ENCODE results near the gene GFI1.
"Not testable (repeated sequence)": the region's sequence is repeated elsewhere in the genome, so short reads cannot be mapped to it uniquely, and the experiment has no call there.

GFI1 gene

DNA sequence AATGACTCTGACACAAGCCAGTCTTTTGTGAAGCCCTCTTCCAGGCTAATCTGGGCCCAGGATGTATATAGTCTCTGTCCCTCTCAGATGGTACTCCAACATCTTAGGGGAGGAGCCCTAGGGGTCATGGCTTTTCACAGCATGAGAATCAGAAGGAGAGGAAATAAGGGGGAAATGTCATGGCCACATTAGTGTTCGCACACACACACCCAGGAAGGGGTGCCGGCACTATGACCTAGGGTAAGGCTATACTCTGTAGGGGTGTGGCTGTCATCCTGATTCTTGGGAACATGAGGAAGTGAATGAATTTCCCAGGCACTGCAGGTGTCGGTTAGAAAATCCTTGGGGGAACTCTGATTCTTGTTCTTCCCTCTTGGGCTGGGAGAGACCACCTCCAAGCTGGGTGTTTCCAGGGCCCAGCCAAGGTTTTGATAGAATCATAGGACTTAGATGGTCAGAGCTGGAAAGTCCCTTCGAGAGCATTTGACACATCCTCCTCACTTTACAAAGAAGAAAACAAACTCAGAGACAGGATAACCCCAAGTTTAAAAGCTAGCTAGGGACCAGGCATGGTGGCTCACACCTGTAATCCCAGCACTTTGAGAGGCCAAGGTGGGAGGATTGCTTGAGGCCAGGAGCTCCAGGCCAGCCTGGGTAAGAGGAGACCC, 22.0 kb downstream of the GFI1 start:
- no peak for DNase-seq

DNA sequence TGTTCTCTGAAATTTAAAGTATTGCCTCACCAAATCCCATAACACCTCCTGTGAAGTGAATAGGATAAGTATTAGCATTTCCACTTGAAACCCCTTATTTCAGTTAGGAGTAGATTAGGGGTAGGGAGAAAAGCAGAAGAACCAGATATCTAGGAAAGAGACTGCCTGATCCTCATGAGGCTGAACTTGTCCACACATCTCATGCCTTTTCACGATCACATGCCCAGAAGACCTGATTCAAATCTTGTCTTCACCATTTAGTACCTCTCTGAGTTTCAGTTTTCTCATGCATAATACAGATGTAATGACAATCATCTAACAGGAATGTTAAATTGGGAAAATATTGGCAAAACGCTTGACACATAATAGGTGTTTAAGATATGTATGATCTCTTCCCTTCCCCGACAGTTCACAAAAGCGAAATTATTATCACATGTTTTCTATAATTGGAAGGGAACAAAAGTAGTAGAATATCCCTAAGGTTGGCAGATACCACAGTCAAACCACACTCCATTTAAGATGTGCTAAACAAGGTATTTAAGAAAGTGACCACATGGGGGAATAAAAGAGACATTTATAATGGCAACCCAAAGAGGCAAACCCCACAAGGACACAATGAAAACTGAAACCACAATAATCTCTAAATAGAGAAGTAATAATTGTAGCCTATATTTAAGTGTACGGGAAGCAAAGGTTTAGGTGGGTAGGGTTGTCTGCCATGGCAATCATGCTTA, 25.2 kb downstream of the GFI1 start:
- DNase-seq, result no peak

DNA sequence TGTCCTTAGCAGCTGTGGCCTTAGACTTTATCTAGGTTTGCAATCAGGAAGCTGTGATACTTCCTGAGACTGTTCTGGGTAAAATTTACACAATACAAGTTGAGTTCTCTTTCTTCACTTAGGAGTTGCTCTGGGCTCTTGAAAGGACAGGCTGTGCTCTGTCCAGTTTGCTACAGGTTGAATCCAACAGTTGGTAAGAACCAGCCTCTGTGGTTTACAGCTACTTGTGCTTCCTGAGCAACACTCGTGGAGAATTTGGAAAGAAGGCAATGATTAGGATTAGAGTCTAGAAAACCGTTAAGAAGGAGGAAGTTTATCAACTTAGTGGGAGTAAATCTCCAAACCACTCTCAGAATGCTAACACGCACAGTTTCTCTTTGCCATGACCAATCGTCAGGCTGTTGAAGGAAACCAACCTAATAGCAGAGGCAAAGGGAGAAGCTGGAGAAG, 26.8 kb downstream of the GFI1 start:
- peak; percentile 71 for DNase-seq

DNA sequence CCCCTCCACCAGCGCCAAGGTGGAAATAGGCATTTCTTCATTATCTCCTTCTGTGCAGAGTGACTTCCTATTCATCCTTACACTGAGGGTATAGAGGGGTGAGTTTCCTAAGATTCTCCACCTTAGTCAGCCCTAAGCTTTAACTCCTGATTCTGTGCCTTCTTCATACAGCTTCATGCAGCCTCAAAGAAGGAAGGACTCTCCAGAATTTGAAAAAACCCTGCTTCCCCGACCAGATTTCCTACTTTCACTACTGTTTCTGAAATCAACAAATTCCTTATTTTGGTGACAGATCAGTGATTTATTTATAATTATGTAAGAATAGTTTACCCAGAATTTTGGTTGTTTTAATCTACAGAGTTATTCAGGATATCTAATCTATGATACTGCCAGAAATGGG, 28.6 kb downstream of the GFI1 start:
- no peak for DNase-seq

DNA sequence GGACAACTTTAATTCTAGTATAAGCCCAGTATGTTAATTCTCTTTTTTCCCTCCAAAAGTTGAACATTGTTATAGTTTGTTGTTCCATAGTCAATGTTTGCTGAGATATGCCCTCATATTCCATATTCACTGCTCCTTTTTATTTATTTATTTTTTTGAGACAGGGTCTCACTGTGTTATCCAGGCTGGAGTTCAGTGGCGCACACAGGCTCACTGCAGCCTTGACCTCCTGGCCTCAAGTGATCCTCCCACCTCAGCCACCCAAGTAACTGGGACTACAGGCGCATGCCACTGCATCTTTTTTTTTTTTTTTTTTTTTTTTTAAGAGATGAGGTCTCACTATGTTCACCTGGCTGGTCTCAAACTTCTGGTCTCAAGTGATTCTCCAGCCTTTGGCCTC, 38.7 kb downstream of the GFI1 start:
- no peak for DNase-seq

DNA sequence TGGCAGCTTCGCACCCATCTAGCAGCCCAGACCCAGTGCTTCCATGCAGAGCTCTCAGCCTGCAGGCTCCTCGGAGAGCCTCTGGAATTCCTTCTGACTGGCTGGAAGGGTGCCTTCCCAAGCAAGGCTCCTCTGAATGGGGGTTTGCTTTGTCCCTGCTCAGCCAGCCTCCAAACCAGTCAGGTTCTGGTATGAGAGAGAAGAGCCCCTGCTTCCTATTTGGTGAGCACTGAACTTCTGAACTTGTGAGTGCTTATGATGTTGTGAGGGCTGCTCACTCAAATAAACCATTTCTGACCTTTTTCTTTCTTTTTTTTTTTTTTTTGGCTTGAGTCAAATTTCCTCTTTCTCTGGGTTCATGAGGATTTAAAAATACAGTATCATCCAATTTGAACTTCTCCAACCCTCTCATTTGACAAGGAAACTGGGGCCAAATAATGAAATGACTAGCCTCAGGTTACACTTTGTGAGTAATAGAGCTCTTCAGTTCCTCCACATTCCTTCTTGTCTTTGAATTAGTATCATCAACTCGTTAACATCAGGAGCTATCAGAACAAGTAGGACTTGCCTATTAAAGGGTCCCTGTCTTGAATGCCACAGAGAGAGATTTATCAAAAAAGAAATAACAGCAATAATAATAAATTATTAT, 39.6 kb downstream of the GFI1 start:
- DNase-seq, result peak; percentile 8

DNA sequence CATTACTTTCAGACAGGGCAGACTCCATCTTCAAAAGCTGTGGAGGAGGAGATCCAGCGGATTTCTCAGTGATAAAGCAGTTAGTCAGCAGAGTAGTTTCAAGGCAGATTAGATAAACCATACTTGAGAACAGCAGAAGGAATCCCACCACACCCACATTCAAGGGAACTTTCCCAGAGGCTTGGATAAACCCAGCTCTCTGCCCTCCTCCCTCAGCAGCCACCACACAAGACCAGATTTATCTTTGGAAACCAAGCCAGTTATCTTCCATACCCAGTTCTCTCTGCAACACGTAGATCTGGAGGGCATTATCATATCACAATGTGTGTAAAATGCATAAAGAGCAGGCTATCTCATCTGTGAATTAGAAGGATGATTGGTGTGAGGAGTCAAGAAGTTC, 40.2 kb downstream of the GFI1 start:
- no peak for DNase-seq

DNA sequence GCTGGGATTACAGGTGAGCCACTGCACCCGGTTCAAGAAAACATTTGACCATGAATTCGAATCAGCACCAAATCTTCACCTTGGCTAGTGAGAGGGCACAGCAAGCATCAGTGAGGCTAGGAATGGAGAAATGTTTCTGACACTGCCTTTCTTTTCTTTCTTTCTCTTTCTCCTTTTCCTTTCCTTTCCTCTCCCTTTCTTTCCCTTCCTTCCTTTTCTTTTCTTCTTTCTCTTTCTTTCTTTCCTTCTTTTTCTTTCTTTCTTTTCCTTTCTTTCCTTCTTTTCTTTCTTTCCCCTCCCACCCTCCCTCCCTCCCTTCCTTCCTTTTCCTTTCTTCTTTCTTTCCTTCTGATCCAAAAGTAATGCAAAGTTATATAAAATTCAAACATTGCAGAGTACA, 40.9 kb downstream of the GFI1 start:
- no peak for DNase-seq

DNA sequence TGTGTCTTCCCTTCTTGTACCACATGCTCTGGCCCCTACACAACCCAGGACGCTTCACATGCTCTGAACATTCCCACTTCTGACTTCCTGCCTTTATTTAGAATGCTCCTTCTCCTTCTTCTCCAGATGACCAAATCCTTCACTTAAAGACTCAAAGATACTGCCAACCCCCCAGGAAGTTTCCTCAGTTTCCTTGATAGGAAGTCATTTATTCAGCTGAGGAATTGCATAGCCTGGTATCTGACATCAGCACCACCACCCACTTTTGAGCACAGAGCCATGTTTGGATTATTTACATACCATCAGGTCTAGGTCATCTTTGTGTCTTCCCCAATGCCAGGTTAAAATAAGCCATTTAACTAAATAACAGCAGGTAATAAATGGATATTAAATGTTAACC, 42.4 kb downstream of the GFI1 start:
- no peak for DNase-seq

DNA sequence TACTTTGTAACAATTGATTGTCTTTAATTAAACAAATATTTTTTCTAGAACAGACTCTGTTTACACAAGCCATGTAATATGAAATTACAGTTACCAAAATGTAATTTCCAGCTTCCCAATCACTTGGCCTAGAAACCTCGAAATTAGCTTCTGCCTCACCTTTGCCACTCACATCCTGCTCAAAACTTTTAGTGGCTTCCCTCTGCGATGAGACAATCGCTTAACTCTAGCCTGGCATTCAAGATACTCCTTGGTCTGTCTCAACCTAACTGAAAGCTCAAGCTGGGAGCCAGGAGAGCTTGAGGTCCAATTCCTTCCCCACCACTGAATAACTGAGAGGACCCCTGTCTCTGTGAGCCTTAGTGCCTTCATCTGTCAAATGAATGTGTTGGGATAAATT, 42.8 kb downstream of the GFI1 start:
- no peak for DNase-seq

DNA sequence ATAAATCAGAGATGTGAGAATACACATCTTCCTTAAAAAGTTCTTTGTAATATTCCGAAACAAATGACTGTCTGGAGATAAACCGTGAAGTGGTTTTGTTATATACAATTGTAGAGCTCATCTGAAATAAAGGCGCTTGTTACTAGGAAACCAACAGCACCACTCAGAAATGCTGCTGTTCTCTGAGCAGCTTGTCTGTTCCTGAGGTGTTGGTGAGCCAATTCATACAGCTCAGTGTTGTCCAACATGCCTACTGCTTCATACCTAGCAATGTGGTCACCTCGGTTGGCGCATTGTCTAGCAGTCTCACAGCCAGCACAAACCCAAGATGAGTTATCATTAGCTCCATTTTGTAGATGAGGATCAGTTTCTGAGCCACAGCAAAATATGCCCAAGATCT, 44.4 kb downstream of the GFI1 start:
- DNase-seq, result no peak

DNA sequence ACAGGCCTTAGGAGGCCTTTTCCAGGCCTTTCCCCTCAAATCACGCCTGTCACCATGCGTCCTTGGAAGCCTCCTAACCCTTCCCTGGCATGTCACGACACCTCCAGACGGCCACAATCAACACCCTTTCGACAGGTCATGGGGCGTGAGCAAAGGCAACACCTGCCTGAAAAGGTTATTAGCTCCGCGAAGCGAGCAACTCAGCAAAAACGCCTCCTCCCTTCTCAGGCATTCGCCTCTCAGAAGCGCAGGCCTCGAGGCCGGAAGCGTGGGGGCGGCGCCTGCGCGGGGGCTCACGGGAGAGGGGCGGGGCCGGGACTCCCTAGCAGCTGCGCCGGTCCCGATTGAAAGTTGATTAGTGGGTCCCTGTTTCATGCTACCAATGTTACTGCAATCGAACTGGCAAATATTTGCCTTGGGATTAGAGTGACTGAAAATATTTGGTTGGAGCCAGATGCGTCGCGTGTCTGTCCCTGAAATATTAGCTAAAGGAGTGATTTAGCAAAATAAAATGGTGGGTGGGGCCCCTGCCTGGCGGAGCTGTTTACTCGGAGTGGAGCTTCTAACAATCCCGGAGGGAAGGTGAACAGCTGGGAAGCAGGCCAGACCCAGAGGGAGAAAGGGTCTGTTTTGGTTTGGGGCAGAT, 44.9 kb downstream of the GFI1 start:
- no peak for DNase-seq

DNA sequence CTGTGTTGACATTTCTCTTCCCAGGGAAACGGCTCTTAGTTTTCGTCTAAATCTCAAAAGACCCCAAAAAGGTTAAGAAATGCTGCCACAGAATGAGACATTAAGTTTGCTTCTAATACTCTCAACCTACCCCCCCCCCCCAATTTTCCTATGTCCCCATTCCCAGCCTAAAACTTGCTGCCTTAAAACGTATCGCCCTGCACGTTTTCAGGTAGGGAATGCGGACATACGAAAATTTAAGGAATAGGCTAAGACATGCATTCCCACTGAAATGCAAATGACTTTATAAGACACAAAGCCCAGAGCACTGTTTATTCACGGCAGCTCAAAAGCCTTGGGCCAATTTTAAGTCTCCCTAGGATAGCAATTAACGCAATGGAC, 45.4 kb downstream of the GFI1 start:
- no peak for DNase-seq

DNA sequence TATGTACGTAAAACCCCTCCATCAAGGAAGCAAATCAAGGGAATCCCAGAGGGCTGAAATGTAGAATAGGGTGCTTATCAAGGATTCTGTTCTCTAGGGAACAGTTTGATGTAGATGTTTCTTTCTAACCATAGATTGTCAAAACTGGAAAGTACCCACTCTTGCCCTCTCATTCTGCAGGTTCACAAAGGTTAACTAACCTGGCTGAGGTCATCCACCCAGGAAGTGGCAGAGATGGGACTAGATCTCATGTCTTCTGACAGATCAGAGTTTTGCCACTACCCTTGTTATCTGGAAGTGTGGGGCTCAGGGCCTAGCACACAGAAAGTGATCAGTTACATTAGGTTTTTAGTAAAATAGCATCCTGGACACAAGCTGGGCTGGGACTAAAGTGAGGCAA, 47.4 kb downstream of the GFI1 start:
- no peak for DNase-seq

DNA sequence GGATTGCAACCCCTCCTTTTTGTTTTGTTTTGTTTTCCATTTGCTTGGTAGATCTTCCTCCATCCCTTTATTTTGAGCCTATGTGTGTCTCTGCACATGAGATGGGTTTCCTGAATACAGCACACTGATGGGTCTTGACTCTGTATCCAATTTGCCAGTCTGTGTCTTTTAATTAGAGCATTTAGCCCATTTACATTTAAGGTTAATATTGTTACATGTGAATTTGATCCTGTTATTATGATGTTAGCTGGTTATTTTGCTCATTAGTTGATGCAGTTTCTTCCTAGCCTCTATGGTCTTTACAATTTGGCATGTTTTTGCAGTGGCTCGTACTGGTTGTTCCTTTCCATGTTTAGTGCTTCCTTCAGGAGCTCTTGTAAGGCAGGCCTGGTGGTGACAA, 52.2 kb downstream of the GFI1 start:
- DNase-seq, result not testable (repeated sequence)

DNA sequence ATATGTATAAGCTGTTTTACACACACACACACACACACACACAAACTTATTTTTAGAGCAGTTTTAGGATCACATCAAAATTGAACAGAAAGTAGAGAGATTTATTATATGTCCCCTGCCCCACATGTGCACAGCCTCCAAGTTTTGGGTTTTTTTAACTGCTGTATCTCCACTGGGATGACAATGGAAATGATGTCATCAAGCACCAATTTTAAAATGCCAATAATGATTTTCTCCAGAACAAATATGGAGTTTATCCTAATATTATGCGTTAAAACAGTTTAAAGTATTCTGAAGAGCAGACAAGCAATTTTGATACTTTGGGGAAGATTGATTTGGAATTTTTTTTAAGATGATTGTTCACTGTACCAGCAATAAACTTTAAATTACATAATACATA, 56.7 kb downstream of the GFI1 start:
- DNase-seq, result no peak

DNA sequence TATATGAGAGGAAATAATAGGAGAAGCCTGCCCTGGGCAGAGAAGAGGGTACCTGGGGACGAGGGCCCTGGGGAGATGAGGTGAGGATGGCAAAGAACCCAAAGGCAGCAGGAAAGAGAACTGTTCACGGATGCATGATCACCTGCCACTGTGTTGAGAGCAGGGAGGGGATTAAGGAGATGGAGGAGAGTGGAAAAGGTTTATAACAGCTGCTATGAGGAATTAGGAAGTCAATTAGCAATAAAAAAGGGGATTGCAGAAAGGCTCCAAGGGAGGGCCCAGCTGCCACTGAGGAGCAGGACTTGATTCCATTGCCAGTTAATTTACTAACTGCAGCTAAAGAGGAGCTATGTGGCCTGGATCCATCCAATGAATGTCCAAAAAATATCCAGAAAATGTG, 61.1 kb downstream of the GFI1 start:
- DNase-seq, result no peak
